Bone marrow (tissue), 2 donors: ENCODE measurements around the gene C3orf49.
A peak's percentile ranks its signal among the peaks of the same experiment; 100 is the strongest.

ENCODE experiments used
- DNase-seq, 2 donors: peaks; one replicate each; lab custom pipeline; 2025; lab: John Stamatoyannopoulos, UW

Gene C3orf49, protein sequence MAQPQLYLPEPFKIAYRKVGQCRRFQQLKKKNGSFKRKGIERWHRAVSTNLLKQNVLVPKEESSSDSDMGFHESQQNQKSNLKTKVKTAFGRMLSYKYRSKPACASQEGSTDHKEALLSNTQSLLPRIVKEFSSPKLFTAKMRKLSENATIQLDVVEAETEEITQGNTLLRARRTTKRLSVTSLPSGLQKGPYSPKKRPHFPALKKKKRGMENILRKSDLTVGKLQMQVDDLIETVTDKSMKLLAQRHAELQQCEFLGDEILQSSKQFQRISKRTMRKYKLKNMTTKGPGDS

DNA sequence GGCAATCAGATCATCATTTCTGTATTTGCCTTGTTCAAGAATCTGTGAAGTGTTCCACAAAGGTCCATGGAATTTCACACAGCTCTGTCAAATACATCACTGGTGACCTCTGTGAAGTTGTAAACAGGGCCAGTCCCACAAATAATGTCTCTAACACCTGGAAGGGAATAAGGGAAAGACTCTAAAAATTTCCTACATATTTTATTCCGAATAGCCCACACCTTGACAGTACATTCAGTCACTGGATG lies at the start of gene C3orf49:
C3orf49 (plus strand) TSS at position 149 of the 248 bp plus-strand sequence. CDS start 173 bp downstream, outside the sequence.
- DNase-seq = no peak

DNA sequence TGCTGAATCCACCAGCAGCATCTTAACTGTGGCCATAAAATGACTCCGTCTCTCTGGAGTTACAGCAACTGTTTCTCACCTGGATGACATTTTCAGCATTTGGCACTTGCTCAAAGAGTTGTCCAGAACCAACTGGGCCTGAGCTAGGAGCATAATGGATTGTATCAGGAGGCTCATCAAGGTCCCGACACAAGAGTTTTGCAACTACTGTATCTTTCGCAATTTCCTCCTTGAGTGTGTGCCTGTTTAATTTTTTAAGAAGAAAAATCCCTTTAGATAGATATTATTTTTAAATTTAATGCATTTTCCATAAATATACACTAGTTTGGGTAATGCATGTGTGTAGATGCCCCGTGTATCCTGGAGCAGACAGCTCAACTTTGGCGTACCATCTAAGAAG lies 44.3 kb upstream of the C3orf49 start:
- DNase-seq = no peak

DNA sequence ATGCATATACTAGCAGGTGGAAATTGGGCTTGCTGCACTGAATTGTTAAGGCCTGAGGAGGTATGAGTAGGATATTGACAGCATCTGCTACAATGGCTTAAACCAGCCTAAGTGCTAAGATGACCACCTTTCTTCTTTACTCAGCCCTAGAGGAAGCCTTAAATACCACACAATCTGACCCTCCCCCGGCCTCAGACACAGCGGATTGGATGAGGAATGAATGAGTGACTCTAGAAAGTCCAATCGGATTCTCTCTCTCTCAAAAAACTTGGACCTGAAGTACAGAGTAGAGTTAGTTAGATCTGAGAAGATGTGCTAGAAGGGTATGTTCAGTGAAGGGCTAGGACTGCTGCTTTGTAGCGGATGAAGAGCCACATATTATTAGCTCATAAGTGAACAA lies 39.9 kb upstream of the C3orf49 start:
- no peak for DNase-seq

DNA sequence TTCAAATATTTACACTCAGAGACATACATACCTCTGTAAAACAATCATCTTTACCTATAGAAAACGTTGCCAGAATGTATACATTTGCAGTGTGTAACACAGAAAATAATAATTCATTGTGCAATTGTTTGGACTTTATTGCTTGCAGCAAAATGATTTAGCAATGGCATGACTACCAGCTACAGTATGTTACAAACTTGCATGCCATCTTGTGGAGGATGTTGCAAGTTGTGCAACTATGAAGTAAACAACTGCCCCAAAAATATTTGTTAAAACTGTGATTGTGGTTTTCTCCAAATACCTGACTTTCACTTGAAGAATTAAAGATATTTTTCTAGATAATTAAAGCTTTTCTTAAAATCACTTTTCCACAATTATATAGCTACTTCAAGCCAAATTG lies 27.1 kb upstream of the C3orf49 start:
- no peak for DNase-seq

DNA sequence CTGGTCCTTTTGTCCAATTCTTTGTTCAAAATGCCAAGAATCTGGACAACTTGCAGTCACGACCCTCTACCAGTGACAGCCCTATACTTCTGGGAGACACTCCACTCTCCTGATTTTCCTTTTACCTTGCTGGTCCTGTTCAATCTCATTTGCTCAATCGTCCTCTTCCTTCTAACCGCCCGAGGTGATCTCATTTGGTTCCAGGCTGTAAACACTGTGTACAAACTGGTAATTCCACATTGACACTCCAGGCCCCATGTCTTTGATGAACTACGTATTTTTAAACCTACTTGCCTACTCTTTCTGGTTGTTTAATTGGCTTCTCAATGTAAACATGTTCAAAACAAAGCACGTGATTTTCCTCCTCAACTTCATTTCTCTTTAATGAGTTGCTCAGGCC lies 23.7 kb upstream of the C3orf49 start:
- no peak for DNase-seq

DNA sequence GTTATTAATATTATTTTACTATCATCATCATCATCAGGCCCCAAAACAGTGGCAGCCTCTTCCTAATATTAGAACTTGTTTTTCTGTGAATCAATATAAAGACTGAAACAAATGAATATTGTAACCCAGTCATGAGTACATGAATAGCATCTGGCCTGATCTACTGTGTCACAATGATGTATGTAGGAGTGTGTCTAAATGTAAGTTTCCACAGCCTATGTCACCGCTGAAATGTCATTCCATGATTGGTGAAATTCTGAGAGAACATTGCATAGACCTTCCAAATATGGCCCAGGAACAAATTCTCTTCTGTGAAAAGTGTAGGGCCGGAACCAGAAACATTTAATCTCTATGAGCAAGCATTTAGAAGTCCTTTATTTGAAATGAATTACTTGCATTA lies 20.6 kb upstream of the C3orf49 start:
- no peak for DNase-seq

DNA sequence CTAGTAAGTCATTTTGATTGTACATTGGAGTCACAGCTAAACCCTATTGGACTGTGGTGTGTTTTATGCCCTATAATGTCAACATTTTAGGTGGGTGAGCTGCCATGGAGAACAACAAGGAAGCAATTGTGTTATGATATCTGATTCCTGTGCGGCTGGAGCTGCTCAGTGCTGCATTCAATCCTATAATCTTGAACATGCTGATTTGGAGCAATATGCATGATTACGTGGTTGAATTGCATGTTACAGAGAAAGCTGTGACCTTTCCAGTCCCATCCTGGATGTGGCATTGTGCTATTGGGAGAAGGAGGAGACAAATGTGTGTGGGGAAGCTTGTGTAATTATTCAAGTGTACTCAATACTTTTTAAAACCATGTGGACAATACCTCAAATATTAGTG lies 20.1 kb upstream of the C3orf49 start:
- no peak for DNase-seq

DNA sequence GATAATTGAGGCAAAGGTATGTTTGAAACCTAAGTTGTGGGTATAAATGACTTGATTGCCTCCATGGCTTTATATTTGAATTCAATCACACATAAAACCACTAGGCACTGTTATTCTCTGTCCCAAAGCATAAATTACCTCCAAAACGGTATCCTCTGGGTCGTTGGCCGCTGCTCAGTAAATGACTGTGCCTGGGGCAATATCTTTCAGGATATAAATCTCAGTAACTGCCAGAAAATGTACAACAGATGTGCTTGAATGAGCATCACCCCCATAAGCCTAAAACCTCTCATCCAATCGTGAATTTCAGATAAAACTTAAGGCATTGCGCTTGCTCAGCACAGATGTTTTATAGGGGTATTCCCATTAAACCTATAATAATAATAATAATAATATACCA lies 19.0 kb upstream of the C3orf49 start:
- DNase-seq = no peak

DNA sequence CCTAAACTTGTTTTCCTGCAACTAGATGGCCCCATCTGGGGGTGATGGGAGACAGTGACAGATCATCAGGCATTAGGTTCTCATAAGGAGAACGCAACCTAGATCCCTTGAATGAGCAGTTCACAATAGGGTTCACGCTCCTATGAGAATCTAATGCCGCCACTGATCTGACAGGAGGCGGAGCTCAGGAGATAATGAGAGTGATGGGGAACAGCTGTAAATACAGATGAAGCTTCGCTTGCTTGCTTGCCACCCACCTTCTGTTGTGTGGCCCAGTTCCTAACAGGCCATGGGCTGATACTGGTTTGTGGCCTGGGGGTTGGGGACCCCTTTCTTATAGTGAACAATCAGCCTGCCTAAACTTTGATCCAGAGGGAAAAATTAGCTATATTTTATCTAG lies 15.2 kb upstream of the C3orf49 start:
- no peak for DNase-seq

DNA sequence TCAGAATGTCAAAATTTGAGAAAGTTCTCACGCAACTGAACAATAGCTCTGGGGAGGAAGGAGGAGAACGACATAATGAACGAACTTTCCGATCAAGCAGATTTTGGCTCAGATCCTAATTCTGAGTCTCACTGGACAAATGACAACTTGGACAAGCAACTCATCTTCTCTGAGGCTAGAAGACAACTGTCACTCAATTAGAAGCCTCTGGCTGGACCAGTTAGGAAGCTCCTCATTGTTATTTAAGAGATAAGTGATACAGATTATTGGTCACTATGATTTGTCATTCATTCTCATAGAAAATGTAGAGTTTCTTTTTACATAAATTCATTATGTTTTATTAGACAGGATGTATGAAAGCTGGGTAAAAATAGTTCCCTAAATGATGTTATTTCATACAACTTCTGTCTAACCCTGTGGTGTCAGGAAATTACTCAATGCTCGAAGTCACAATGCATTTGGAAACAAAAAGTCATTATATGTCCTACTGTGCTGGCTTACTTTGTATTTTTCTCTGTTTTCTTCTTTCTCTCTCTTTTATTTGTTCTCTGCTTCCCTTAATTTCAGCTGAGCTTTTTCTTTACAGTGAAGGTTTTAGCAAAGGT lies 11.0 kb upstream of the C3orf49 start:
- DNase-seq = peak in 1 of 2 donors; percentile 18

DNA sequence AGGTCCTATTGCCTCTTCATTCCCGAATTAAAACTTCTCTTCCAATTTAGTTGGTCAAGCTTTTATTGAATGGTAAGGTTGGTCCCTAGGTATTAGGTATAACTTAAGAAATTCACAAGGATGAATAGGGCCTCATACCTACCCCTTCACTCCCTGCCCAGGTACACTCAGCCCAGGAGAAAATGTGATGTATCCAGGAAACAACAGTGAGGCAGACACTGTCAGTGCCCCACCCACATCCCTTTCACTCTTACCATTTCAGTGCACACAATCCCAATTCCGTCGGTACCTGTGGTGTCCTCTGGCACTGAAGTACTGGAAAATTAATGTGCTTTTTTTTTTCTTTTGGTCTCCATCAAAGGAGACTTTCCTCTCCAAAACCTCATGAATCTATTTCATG lies 10.5 kb upstream of the C3orf49 start:
- DNase-seq = no peak

DNA sequence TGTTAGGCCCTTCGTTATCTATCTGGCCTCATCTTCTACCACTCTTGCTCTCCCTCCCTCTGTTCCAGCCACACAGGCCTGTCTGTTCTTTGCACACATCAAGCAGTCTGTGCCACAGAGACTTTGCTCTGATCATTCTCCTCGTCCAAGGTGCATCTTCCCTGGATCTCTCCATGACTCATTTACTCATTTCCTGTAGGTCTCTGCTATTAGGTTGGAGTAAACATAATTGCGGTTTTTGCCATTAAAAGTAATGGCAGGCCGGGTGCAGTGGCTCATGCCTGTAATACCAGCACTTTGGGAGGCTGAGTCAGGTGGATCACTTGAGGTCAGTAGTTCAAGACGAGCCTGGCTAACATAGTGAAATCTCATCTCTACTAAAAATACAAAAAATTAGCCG lies 9.5 kb upstream of the C3orf49 start:
- DNase-seq = no peak

DNA sequence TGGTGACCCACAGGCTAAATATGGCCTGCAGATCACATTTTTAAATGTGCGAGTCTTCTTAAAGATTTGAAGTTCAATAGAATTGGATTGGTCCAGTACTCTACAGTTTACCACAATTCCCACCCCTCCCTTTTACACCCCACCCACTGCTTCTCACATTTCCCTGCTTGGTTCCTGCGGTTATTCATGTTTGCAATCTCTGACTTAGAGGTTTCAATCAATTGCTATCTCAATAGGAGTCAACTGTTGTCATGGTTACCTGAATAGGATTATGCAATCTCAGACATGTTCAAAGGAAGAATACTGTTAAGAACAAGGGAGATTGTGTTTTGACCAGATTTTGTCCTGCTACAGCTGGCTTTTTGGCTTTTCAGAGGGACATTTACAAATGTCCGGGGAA lies 4.9 kb upstream of the C3orf49 start:
- no peak for DNase-seq

DNA sequence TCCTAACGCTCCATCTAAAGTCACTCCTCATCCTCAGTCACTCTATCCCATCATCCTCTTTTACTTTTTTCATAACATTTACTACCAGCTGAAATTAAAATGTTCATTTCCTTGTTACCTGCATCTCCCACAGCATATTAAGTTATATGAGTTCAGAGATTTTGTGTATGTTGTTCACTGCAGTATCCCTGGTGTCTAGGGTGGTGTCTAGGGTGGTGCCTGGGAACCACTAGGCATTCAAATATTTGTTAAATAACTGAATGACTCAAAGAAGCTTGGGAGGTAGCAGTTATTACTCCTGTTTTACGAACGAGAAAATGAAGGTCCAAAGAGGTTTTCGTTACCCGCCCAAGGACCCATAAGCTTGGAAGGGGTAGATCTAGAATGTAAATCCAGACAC lies 1.9 kb upstream of the C3orf49 start:
- DNase-seq = no peak

DNA sequence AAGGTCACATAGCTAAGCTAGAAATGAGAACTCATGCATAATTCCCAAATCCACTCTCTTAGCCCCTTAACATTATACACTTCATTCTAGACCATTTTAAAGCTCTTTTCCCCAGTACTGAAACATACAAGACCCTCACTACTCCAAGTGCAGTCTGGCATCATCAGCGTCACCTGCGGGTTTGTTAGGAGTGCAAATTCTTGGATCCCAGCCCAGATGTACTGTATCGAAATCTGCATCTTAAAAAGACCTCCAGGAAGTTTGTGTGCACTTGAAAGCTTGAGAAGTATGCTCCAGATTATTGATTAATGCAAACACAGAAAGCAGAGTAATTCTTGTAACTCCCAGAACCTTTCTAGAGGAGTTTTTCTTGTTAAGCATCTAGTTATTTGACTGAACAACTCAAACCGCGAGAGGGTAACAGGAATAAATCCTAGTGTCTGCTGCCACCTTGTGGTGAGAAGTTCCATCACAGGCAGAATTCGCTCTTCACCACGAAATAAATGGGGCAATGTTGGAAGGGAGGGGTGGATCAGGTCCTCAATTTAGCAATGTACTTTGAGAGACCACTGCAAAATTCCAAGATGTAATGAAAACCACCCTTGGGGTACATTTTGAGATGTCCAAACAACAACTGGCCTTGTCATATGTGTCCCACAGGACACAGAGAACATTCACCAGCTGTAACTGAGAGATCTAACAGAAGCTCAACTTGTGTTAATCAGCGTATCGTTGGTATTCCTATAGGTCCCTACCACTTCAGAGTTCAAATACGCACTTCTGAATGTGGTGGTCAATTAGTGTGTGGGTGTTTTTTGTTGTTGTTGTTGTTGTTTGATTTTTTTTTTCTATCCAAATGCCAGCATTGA lies 583 bp upstream of the C3orf49 start:
- peak; percentile 10 to 56 for DNase-seq

DNA sequence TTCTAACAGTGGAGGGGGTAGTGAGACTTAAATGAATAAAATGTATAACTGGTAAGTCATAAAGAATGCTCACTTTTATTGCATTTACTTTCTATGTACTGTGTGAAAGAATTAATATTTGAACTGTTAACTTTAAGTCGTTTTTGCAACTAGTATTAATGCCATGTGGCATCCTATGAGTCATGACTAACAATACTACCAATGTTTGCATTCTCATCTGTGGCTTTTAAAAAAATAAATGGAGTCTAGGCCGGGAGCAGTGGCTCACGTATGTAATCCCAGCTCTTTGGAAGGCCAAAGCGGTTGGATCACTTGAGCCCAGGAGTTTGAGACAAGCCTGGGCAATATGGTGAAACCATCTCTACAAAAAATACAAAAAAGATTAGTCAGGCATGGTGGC lies 5.2 kb downstream of the C3orf49 start:
- no peak for DNase-seq

DNA sequence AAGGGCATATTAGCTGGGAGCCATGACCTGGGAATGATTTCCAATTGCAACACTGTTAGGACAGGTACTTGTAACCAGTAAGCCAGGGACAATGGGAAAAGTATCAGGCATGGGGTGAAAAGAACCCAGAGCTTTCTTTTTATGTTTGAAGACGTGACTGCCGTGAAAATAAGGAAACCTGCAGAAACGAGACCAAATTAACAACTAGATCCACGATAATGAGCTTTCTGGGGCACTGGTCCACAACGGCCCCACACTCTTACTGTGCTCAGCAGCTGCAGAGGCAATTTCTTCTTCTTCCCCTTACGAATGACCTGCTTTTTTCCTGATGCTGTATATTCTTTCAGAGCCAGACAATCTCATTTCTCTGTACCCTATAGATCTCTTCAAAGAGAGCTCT lies 11.4 kb downstream of the C3orf49 start:
- no peak for DNase-seq

DNA sequence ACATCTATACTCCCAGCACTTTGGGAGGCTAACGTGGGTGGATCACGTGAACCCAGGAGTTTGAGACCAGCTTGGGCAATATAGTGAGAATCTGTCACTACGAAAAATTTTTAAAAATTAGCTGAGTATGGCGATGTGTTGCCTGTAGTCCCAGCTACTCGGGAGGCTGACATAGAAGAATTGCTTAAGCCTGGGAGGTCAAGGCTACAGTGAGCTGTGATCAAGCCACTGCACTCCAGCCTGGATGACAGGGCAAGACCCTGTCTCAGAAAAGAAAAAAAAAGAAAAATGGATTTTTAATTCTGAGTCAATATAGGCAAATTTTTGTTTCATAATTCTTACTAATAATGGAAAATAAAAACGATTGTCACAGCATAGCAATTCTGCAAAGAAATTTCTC lies 13.3 kb downstream of the C3orf49 start:
- DNase-seq = no peak

DNA sequence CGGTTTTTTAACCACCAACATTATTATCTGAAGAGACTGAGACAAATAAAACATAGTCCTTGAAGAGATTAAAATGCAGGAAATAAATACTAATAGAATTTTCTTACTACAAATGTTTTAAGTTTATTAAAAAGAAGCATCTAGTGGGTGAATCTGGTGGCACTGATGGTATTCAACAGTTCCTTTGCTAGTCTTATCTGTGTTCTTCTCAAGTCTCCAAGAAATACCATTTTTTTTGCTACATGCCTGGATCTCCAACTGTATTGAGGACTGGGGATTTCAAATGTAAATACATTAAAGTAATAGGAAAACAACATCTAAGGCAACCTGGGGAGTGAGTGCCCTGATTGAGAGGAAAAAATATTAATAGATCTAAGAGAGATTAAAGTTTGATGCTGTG lies 22.6 kb downstream of the C3orf49 start:
- no peak for DNase-seq

DNA sequence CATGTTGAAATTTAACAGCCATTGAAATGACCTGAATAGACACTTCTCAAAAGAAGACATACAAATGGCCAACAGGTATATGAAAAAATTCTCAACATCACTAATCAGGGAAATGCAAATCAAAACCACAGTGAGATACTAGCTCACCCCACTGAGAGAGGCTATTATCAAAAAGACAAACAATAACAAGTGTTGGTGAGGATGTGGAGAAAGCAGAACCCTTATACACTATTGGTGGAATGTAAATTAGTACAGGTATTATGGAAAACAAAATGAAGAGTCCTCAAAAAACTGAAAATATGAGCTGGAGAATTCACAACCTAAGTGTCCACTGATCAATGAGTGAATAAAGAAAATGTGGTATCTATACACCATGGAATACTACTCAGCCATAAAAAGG lies 23.0 kb downstream of the C3orf49 start:
- no peak for DNase-seq

DNA sequence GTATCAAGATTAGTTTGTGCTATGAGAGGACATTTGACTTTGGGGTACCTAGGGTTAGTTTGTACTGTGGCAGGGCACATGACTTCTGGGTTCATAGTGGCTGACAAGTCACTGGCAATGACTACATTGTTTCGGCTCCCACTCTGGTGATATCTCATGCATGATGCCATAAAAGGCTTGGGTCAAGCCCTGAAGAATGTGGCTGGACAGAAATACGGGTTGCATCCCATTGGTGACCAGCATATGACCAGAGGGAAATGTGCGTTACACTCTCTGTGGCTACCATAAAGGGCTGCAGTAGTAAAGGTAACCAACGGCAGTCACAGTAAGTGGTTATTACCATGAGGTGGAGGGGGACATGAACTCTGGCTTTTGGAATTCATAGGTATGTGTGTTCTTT lies 26.1 kb downstream of the C3orf49 start:
- no peak for DNase-seq

DNA sequence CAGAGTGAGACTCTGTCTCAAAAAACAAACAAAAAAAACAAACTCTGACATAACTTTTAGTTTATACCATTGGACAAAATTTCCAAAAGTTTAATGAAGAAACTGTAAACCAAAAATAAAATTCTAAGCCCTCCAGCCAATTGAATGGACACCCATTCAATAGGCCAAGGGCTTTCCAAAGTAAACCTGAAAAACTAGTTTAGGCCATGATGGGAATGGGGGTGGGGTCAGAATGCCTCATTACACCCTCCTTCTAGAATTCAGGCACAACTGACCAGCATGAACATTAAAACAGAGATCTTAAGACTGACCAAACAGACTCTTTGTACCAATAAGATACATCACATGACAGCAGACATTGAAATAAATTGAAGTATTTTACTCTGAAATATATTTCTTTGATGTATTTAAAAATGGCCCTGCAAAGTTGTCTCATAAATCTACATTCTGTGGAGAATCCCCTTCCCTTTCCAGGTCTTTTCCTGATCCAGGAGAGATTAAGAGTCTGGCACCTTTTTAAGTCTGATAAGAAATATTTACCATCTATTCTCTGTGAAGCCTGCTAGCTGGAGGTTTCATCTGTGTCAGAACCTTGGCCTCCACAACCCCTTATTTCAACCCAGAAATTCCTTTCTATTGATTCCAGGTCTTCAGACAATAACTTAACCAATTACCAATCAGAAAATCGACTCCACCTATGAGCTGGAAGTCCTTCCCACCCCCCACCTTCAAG lies 28.8 kb downstream of the C3orf49 start:
- DNase-seq = no peak

DNA sequence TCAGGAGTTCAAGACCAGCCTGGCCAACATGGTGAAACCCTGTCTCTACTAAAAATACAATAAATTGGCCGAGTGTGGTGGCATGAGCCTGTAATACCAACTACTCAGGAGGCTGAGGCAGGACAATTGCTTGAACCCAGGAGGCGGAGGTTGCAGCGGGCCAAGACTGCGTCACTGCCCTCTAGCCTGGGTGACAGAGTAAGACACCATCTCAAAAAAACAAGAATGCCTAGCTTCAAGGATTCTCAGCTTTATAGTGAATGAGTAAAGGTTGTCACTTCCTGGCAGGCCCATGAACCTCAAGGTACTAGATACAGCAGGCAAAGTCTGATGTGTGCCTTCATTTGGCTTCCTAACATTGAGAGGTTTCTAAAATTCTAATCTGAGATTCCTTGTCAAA lies 30.1 kb downstream of the C3orf49 start:
- no peak for DNase-seq
